Heart right ventricle (tissue), 16 donors: Measurements from ENCODE around the gene DAZAP1. TPM values are rescaled to one million over a fixed set of nuclear protein-coding genes. Genes with fewer than 3 reads are reported as not detected.

Experiments used
- ATAC-seq, 8 donors: fragments of 200-7000 bp; cut with Tn5 transposase; one replicate each; pipeline ENCODE4 v1.9.1; 2020; ENCODE audit warnings: mild to moderate bottlenecking in 8 of 8, moderate library complexity in 8 of 8, moderate number of reproducible peaks in 1 of 8
- DNase-seq, 2 donors: peaks; one replicate each; pipeline ENCODE4 v3.0.0-alpha.2; 2020
- H3K27ac ChIP-seq, 10 donors: fragments of 200-600 bp; sonication (generic) in 2 of 10; one replicate each; pipeline versions ENCODE4 v1.5.0 to v1.8.0; 2020 to 2022; ENCODE audit warnings: mild to moderate bottlenecking in 3 of 10
- H3K27me3 ChIP-seq, 7 donors: fragments of 200-600 bp; one replicate each; pipeline ENCODE4 v1.8.0; 2021 to 2022; ENCODE audit warnings: mild to moderate bottlenecking in 2 of 7
- H3K36me3 ChIP-seq, 9 donors: fragments of 200-600 bp; sonication (generic) in 1 of 9; one replicate each; pipeline versions ENCODE4 v1.5.0 to v1.8.0; 2020 to 2022; ENCODE audit warnings: mild to moderate bottlenecking in 2 of 9
- H3K4me1 ChIP-seq, 9 donors: fragments of 200-600 bp; sonication (generic) in 1 of 9; one replicate each; pipeline versions ENCODE4 v1.5.0 to v1.8.0; 2020 to 2022; ENCODE audit warnings: mild to moderate bottlenecking in 4 of 9
- H3K4me3 ChIP-seq, 10 donors: fragments of 200-600 bp; sonication (generic) in 2 of 10; one replicate each; pipeline versions ENCODE4 v1.5.0 to v1.8.0; 2020 to 2022; ENCODE audit warnings: mild to moderate bottlenecking in 7 of 10, moderate library complexity in 2 of 10
- H3K9me3 ChIP-seq, 11 donors: fragments of 200-600 bp in 10 of 11; sonication (generic) in 2 of 11; one replicate each; pipeline versions ENCODE4 v1.5.0 to v1.8.0; 2013 to 2022; ENCODE audit warnings: mild to moderate bottlenecking in 2 of 11, control low read depth in 1 of 11, moderate library complexity in 1 of 11
- CTCF ChIP-seq, 9 donors: fragments of 200-600 bp; sonication (generic) in 2 of 9; IDR thresholded peaks; one replicate each; pipeline versions ENCODE4 v1.5.0 to v1.8.0; 2021 to 2022; ENCODE audit warnings: antibody characterized with exemption in 9 of 9, mild to moderate bottlenecking in 5 of 9, moderate library complexity in 1 of 9
- WGBS, 2 donors: extraction: QIAGEN DNeasy Blood & Tissue Kit; methylation state at CpG; one replicate each; pipeline ENCODE4 v1.1.7; 2013; ENCODE audit warnings: inconsistent platforms in 1 of 2; 5-methylcytosine and 5-hydroxymethylcytosine counted together
- intact Hi-C, 10 donors: fragments of 100-400 bp; cut with DNase I; formaldehyde crosslinking; loops; one replicate each; pipeline versions ENCODE4 v1.11.1 to v1.14.2; 2022
- polyA plus RNA-seq, 2 donors: library from polyadenylated mRNA; stranded (reverse); fragments of 200-250 nt; gene quantifications; one replicate each; pipeline ENCODE4 v1.2.3, GENCODE V29; 2013
- total RNA-seq, 10 donors: library from RNA; stranded (reverse); fragmentation: NEBNext Ultra II Directional in 3 of 10; extraction: Animal tissue kit (Norgen Biotek cat#: 25700) in 3 of 10; gene quantifications; one replicate each; pipeline versions ENCODE4 v1.2.1 to v1.2.4, GENCODE V29; 2021 to 2023
- donor health status: Arrhythmogenic right ventricular cardiomyopathy.
- donor health status: ischemic (EF 13 %, LVEDD 7.1; RV severe dilation, severe dysfunction).
- donor health status: healthy with polysubstance abuse.
- donor health status: DM: no; HTN: yes; CAD: no.
- donor health status: DM: no; HTN: no; CAD: no.
- donor health status: ischemic (EF 25% LVEDD 6.9; RV normal size, moderate dysfunction).
- donor health status: ischemic (EF 25% LVEDD 5.7; RV mildly dilated, moderate dysfunction).
- donor health status: healthy.
- donor health status: DM: yes; HTN: yes; CAD: no.
- donor health status: Ischemic cardiomyopathy.
- donor health status: ischemic (EF 35%, LVEDD 5.7; RV mildly dilated, moderate dysfunction).
- donor health status: nonischemic (EF 11% LVEDD 7.7; RV severe dilation, severe dysfunction).
- donor health status: DM: yes; HTN: yes; CAD: no.
- donor health status: PGD.
- donor health status: ischemic (EF 29% LVEDD 5.4; RV normal size, mild dysfunction).
- donor health status: nonischemic (EF 23%, LVEDD 6.1; RV moderate dilation, normal function).

The DAZAP1 gene
- total and polyA plus RNA-seq, 12 donors: 56.7 to 111 (median 79.5) TPM

- WGBS, 2 donors: 62 to 66% methylated on average over 42 of the region's 42 CpGs
- peak overlapping the region in 1 of 10 donors; percentile 48 for H3K27ac ChIP-seq
- intact Hi-C loops: loop anchor here in 1 of 10 donors (5.0 kb wide), 1 partner anchor 115 kb away; no protein-coding TSS in a partner anchor
- TF ChIP-seq CTCF (IDR thresholded peaks at IDR 0.05): no peak
- H3K4me1 ChIP-seq: peaks cover 21 to 49% (median 36%) of the 10 kb centered on the region in 9 donors
- H3K27me3 ChIP-seq: peaks cover 0 to 18% (median 0%) of the 10 kb centered on the region in 7 donors
- no peak overlapping the region for H3K4me3 ChIP-seq
- DNase-seq (no peak), ATAC-seq (no peak)
- peaks cover 0 to 38% (median 18%) of the 10 kb centered on the region in 9 donors for H3K36me3 ChIP-seq
- H3K9me3 ChIP-seq: no peaks in the 10 kb centered on the region
Observed at GRCh38 chr19:1396768-1397679, 10.4 kb upstream of the DAZAP1 start.

GRCh38 chr19:1397838-1398237 lies 9.5 kb upstream of the DAZAP1 start:
- Histone ChIP-seq H3K27me3 (peaks cover 0 to 27% (median 0%) of the 10 kb centered on the region in 7 donors), H3K9me3 (no peaks in the 10 kb centered on the region), H3K4me1 (peaks cover 21 to 54% (median 36%) of the 10 kb centered on the region in 9 donors), H3K4me3 (no peak overlapping the region), H3K27ac (no peak overlapping the region), H3K36me3 (peaks cover 0 to 30% (median 13%) of the 10 kb centered on the region in 9 donors)
- WGBS, 2 donors: 92 to 93% methylated on average over 9 of the region's 9 CpGs
- intact Hi-C loops: loop anchor here in 1 of 10 donors (5.0 kb wide), 1 partner anchor 116 kb away; no protein-coding TSS in a partner anchor
- no peak for ATAC-seq
- no peak for DNase-seq
- TF ChIP-seq CTCF (IDR thresholded peaks at IDR 0.05): no peak

- peaks cover 21 to 55% (median 38%) of the 10 kb centered on the region in 9 donors for H3K4me1 ChIP-seq
- ATAC-seq: no peak
- 90 to 94% methylated on average over 19 of the region's 19 CpGs for WGBS, 2 donors
- no peak for TF ChIP-seq CTCF (IDR thresholded peaks at IDR 0.05)
- H3K27ac ChIP-seq: no peak overlapping the region
- H3K9me3 ChIP-seq: no peaks in the 10 kb centered on the region
- DNase-seq: no peak
- intact Hi-C loops: loop anchor here in 1 of 10 donors (5.0 kb wide), 1 partner anchor 117 kb away; no protein-coding TSS in a partner anchor
- H3K36me3 ChIP-seq: peaks cover 0 to 17% (median 2%) of the 10 kb centered on the region in 9 donors
- H3K4me3 ChIP-seq: no peak overlapping the region
- H3K27me3 ChIP-seq: peaks cover 0 to 38% (median 0%) of the 10 kb centered on the region in 7 donors
Observed at GRCh38 chr19:1399079-1399478, 8.3 kb upstream of the DAZAP1 start.

GRCh38 chr19:1399745-1400144 lies 7.6 kb upstream of the DAZAP1 start:
- no peak for ATAC-seq
- WGBS, 2 donors: 96 to 97% methylated on average over 15 of the region's 15 CpGs
- H3K4me3 ChIP-seq: no peak overlapping the region
- peaks cover 21 to 54% (median 38%) of the 10 kb centered on the region in 9 donors for H3K4me1 ChIP-seq
- no peaks in the 10 kb centered on the region for H3K9me3 ChIP-seq
- no peak for TF ChIP-seq CTCF (IDR thresholded peaks at IDR 0.05)
- H3K27me3 ChIP-seq: peaks cover 0 to 38% (median 0%) of the 10 kb centered on the region in 7 donors
- no peak for DNase-seq
- intact Hi-C loops: loop anchor here in 5 of 10 donors (1.0 to 10.0 kb wide), 3 partner anchors 7 to 125 kb away; partner anchors contain the start of gene FAM174C (in 3 of the 5)
- peaks cover 0 to 12% (median 0%) of the 10 kb centered on the region in 9 donors for H3K36me3 ChIP-seq
- H3K27ac ChIP-seq: no peak overlapping the region
